ENCODE data around the gene CAPN3.

CAPN3 gene

DNA sequence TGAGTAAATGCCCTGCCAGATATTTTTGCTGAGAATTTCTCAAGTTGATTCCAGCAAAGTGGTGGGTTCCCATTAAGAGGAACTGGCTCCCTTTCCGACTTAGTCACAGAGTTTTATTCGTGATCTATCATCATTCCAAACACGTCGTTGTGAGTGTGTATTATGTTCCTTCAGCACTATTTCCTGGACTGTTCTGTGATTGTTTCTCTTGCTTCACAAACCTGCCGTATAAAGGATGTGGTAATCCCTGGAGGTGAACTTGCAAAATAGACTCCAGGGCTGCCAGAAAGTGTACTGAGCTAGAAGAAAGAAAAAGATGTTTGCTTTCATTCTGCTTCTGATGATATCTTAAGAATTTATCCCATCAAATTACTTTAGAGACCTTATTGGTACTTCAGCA, 14.5 kb upstream of the CAPN3 start:
- H3K27me3 Mint-ChIP-seq: no peaks in the 10 kb centered on the region
- no peaks in the 10 kb centered on the region for H3K9me3 Mint-ChIP-seq
- H3K4me1 Mint-ChIP-seq: no peaks in the 10 kb centered on the region
- DNase-seq (no peak), ATAC-seq (no peak)
- no peaks in the 10 kb centered on the region for H3K36me3 Mint-ChIP-seq (ENCODE audit: low read depth)
- H3K4me3 Mint-ChIP-seq: no peak overlapping the region
- no peak overlapping the region for H3K27ac Mint-ChIP-seq

DNA sequence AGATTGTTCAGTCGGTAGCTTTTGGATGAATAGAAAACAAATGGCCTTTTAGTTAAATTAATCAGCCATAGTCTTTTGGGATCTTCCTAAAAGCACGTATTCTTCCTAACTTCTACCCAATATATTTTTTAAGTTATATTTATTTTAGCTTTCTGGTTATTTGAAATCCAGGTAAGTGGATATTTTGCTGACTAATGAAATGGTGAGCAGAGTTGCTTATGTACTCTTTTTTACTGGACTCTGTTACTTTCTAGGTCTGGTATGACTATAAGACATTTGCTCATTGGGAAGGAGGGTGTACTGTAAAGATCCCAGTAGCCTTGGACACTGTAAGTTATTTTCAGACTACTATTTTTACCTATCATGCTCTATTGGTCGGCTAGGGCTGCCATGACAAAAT, 13.8 kb upstream of the CAPN3 start:
- H3K4me1 Mint-ChIP-seq: no peaks in the 10 kb centered on the region
- no peaks in the 10 kb centered on the region for H3K36me3 Mint-ChIP-seq (ENCODE audit: low read depth)
- DNase-seq: no peak
- H3K27ac Mint-ChIP-seq: no peak overlapping the region
- ATAC-seq: no peak
- H3K9me3 Mint-ChIP-seq: no peaks in the 10 kb centered on the region
- H3K4me3 Mint-ChIP-seq: no peak overlapping the region
- no peaks in the 10 kb centered on the region for H3K27me3 Mint-ChIP-seq

DNA sequence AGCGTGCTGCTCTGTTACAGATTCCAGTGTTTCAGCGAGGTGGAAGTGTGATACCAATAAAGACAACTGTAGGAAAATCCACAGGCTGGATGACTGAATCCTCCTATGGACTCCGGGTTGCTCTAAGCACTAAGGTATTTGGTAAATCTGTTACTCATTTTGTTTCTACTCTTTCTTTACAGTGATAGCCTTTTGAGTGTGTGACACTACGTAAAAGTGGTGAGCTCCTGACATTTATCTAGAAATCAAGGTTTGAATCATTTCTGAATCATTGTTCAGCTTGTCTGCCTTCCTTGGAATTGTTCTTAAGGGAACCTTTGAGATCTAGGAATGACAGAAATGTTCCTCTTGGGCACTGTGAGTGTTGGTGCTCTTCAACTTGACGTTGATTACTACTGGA, 11.2 kb upstream of the CAPN3 start:
- H3K27me3 Mint-ChIP-seq: no peaks in the 10 kb centered on the region
- H3K4me3 Mint-ChIP-seq: no peak overlapping the region
- no peak for ATAC-seq
- H3K36me3 Mint-ChIP-seq (ENCODE audit: low read depth): peaks cover 7% of the 10 kb centered on the region
- no peak for DNase-seq
- no peaks in the 10 kb centered on the region for H3K9me3 Mint-ChIP-seq
- no peaks in the 10 kb centered on the region for H3K4me1 Mint-ChIP-seq
- H3K27ac Mint-ChIP-seq: no peak overlapping the region

DNA sequence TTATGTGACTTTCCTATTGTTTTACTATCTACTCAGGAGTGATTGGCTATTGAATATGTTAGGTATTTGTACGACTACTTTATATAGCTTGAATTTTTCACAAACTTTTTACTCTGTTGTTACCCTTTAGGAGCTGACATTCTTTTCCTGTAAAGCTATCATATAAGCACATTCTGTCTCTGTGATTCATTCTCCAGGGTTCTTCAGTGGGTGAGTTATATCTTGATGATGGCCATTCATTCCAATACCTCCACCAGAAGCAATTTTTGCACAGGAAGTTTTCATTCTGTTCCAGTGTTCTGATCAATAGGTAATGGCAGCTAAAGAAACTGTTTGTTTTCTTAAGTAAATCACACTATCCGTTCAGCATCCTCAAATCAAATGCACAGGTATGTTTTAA, 10.1 kb upstream of the CAPN3 start:
- Mint-ChIP-seq H3K27ac (no peak overlapping the region), H3K4me3 (no peak overlapping the region), H3K27me3 (no peaks in the 10 kb centered on the region), H3K36me3 (ENCODE audit: low read depth) (peaks cover 13% of the 10 kb centered on the region), H3K9me3 (no peaks in the 10 kb centered on the region), H3K4me1 (no peaks in the 10 kb centered on the region)
- DNase-seq: no peak
- no peak for ATAC-seq

DNA sequence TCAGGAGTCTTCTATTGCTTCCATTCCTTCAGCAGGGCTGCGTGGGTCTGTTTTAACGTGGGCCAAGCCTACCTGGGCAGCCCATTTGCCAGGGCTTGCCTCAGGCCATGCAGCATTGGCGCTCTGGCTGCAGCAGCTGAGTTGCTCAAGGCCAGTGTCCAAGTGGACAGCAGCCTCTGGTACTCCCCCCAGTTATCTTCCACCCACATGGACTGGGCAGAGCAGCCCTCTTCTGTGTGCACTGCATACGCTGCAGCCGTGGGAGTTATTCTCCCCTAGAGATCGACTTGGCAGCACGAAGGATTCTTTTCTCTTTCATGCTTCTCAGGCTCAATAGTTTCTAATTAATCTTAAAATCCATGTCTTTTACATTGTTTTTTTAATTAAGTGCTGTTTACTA, 6.9 kb upstream of the CAPN3 start:
- Mint-ChIP-seq H3K4me3 (no peak overlapping the region), H3K9me3 (no peaks in the 10 kb centered on the region), H3K27me3 (no peaks in the 10 kb centered on the region), H3K4me1 (no peaks in the 10 kb centered on the region), H3K36me3 (ENCODE audit: low read depth) (peaks cover 13% of the 10 kb centered on the region), H3K27ac (no peak overlapping the region)
- ATAC-seq: no peak
- DNase-seq: no peak

DNA sequence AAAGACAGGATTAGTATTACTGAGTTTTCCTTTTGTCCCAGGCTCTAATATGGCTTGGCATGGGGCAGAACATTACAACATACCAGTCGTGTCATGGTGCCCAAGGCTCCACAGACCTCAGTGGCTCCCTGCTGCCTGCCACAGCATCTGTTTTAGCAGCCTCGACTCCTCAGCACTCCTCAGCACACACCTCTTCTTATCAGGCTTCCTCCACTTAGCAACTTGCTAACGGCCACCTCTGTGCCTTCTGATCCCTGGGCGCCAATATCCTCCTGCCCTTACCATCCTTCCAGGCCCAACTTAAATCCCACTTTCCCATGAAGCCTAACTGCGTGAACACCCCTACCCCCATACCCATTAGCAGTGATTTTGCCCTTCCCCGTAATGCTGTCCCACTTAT, 6.2 kb upstream of the CAPN3 start:
- H3K27ac Mint-ChIP-seq: no peak overlapping the region
- no peak for ATAC-seq

DNA sequence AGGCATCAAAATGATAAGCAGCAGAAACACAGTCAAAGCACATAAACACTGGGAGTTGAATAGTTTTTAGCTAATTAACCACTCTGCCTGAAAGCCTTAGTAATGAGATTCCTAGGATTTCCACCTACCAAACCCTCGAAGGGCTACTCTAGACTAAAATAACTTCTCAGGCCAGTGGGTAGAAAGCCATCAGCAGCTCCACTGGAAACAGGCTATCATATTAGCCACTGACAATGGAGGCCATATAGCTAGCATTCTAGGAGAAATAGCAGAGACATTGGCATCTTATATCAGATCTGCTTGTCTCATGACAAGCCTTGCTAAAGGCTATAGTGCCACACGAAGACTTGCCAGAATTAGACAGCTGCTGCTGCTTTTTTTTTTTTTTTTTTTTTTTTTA, 4.5 kb upstream of the CAPN3 start:
- Mint-ChIP-seq H3K27ac (no peak overlapping the region), H3K4me1 (no peaks in the 10 kb centered on the region), H3K27me3 (no peaks in the 10 kb centered on the region), H3K9me3 (no peaks in the 10 kb centered on the region), H3K4me3 (no peak overlapping the region), H3K36me3 (ENCODE audit: low read depth) (peaks cover 15% of the 10 kb centered on the region)
- ATAC-seq: no peak
- no peak for DNase-seq

More for the DNA sequence above, 6.2 kb upstream of the CAPN3 start:
- H3K4me3 Mint-ChIP-seq: no peak overlapping the region
- H3K27me3 Mint-ChIP-seq: no peaks in the 10 kb centered on the region
- no peaks in the 10 kb centered on the region for H3K4me1 Mint-ChIP-seq
- H3K9me3 Mint-ChIP-seq: no peaks in the 10 kb centered on the region
- no peak for DNase-seq
- peaks cover 13% of the 10 kb centered on the region for H3K36me3 Mint-ChIP-seq (ENCODE audit: low read depth)

DNA sequence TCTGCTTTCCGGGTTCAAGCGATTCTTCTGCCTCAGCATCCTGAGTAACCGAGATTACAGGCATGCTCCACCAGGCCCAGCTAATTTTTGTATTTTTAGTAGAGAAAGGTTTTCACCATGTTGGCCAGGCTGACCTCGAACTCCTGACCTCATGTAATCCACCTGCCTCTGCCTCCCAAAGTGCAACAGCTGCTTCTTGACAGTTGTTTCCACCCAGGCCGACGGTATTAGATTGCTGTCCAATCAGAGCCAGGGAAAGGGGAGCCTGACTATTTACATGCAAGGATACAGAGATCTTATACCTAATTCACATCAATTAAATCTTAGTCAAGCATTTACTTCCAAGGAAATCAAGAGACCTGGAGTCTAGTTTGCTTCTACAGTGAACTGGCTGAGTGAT, 4.0 kb upstream of the CAPN3 start:
- ATAC-seq (no peak), DNase-seq (no peak)
- no peaks in the 10 kb centered on the region for H3K4me1 Mint-ChIP-seq
- no peak overlapping the region for H3K27ac Mint-ChIP-seq
- peaks cover 15% of the 10 kb centered on the region for H3K36me3 Mint-ChIP-seq (ENCODE audit: low read depth)
- no peak overlapping the region for H3K4me3 Mint-ChIP-seq
- H3K27me3 Mint-ChIP-seq: no peaks in the 10 kb centered on the region
- no peaks in the 10 kb centered on the region for H3K9me3 Mint-ChIP-seq

DNA sequence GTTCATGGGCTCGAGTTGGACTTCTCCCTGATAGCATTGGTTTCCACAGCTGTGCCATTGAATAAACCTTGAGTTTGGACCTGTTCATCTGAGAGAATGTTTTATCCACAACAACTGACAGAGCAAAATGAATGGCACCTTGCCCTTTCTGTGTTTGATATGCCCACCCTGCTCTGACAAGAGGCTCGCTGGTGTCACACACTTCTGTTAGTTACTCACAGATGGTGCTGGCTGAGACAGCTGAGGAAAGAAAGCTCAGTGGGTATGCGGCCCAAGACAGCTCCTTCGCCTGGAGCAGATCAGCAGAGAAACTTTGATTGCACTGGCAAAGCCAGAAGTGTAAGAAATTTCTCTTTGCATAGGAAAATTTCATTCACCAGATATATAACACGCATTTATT, 2.5 kb upstream of the CAPN3 start:
- no peak overlapping the region for H3K27ac Mint-ChIP-seq
- H3K4me3 Mint-ChIP-seq: no peak overlapping the region
- H3K27me3 Mint-ChIP-seq: no peaks in the 10 kb centered on the region
- H3K4me1 Mint-ChIP-seq: no peaks in the 10 kb centered on the region
- DNase-seq: no peak
- H3K36me3 Mint-ChIP-seq (ENCODE audit: low read depth): peaks cover 11% of the 10 kb centered on the region
- ATAC-seq: no peak
- H3K9me3 Mint-ChIP-seq: no peaks in the 10 kb centered on the region

DNA sequence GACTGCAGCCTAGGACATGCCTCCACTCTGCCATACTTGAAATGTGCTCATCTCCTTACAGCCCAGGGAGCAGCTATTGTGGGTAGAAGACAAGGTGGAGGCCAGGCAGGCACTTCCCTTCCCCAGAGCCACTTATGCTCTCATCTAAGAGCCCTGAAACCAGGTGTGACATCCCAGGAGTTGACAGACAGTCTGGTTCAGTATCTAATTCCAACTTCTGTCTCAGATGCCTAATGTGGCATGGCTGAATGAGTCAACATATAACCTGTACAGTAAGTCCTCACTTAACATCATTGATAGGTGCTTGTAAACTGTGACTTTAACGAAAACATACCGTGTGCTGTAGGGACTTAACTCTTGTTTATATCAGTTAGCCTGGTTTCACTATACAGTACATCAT, 1.2 kb upstream of the CAPN3 start:
- Mint-ChIP-seq H3K27me3 (no peaks in the 10 kb centered on the region), H3K27ac (no peak overlapping the region), H3K4me1 (no peaks in the 10 kb centered on the region), H3K36me3 (ENCODE audit: low read depth) (peaks cover 7% of the 10 kb centered on the region), H3K9me3 (no peaks in the 10 kb centered on the region), H3K4me3 (no peak overlapping the region)
- ATAC-seq (no peak), DNase-seq (no peak)

DNA sequence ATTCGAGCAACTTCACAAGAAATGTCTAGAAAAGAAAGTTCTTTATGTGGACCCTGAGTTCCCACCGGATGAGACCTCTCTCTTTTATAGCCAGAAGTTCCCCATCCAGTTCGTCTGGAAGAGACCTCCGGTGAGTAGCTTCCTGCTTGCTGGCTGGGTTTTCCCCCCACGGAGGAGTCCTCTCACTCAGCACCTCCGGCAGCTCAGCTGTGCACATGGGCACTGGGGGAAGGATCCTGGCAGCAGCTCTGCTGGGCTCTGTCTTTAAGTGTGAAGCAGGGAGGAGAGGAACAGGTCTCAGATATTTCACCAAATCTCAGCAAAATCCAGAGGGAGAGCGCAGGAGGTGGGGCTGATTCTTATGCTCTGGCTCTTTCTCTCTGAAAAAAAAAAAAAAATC, 684 bp downstream of the CAPN3 start:
- Mint-ChIP-seq H3K9me3 (no peaks in the 10 kb centered on the region), H3K4me3 (no peak overlapping the region), H3K27ac (no peak overlapping the region), H3K36me3 (ENCODE audit: low read depth) (peaks cover 2% of the 10 kb centered on the region), H3K27me3 (no peaks in the 10 kb centered on the region), H3K4me1 (no peaks in the 10 kb centered on the region)
- ATAC-seq: no peak
- DNase-seq: no peak

DNA sequence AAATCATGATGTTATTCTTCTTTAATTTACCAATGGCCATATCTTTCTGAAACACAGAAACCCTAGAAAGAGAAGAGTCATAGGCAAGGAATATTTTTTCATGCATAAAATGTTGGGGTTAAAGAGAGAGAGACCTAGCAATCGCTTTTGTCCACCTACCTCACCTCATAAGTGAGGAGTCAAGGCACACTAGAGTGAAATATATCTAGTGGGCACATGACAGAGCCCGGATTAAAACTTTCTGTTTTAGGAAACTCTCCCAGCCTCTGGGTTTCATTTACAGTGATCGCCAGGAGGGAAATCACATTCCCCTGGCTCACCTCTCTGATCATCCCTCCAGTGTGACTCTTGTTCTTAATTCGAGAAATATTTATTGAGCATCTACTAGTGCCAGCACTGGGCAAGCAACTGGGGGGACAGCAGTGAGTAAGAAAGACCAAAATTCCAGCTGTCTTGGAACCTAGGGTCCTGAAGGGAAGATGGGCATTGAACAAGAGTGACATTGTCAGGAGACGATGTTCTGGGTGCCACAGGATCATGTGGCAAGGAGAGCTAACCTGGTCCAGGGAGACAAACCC, 1.3 kb downstream of the CAPN3 start:
- ATAC-seq: no peak
- H3K4me1 Mint-ChIP-seq: no peaks in the 10 kb centered on the region
- H3K9me3 Mint-ChIP-seq: no peaks in the 10 kb centered on the region
- peaks cover 2% of the 10 kb centered on the region for H3K36me3 Mint-ChIP-seq (ENCODE audit: low read depth)
- no peak for DNase-seq
- H3K27me3 Mint-ChIP-seq: no peaks in the 10 kb centered on the region
- H3K27ac Mint-ChIP-seq: no peak overlapping the region
- H3K4me3 Mint-ChIP-seq: no peak overlapping the region

DNA sequence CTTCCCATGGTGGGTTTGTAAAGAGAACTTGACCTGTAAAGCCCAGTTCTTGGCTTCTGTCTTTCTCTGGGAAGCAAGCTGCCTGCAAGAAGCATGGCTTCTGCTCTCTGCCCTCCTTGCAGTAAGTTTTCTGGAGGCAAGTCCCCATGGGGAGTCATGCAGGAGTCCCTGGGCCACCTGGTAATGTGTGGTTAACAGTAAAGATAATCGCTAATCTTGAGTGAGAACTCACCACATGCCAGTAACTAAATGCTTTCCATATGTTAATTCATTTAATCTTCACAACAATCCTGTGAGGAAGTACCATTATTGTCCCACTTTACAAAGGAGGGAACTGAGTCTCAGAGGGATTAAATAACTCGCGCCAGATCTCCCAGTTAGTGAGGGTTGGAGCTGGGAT, 4.2 kb downstream of the CAPN3 start:
- H3K36me3 Mint-ChIP-seq (ENCODE audit: low read depth): peaks cover 2% of the 10 kb centered on the region
- no peak for DNase-seq
- no peaks in the 10 kb centered on the region for H3K9me3 Mint-ChIP-seq
- no peaks in the 10 kb centered on the region for H3K4me1 Mint-ChIP-seq
- H3K27ac Mint-ChIP-seq: no peak overlapping the region
- no peaks in the 10 kb centered on the region for H3K27me3 Mint-ChIP-seq
- ATAC-seq: no peak
- no peak overlapping the region for H3K4me3 Mint-ChIP-seq

DNA sequence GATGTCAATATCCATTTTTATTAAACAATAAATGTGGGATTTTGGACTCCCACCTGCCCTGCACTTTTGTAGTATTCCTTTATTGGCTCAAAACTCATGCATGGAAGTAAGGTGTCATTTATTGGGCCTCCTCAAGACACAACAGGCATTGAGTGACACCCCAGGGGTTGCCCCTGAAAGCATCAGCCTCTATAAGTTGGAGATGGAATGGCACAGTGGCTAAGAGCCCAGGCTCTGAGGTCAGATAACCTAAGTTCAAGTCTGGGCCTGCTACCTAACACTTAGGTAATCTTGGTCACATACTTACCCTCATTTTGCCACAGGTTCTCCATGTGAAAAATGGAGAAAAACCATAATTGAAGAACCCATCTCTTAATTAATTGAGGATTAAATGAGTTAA, 4.6 kb downstream of the CAPN3 start:
- ATAC-seq (no peak), DNase-seq (no peak)
- H3K36me3 Mint-ChIP-seq (ENCODE audit: low read depth): peaks cover 3% of the 10 kb centered on the region
- no peaks in the 10 kb centered on the region for H3K9me3 Mint-ChIP-seq
- H3K4me1 Mint-ChIP-seq: no peaks in the 10 kb centered on the region
- H3K27me3 Mint-ChIP-seq: no peaks in the 10 kb centered on the region
- H3K27ac Mint-ChIP-seq: no peak overlapping the region
- no peak overlapping the region for H3K4me3 Mint-ChIP-seq

DNA sequence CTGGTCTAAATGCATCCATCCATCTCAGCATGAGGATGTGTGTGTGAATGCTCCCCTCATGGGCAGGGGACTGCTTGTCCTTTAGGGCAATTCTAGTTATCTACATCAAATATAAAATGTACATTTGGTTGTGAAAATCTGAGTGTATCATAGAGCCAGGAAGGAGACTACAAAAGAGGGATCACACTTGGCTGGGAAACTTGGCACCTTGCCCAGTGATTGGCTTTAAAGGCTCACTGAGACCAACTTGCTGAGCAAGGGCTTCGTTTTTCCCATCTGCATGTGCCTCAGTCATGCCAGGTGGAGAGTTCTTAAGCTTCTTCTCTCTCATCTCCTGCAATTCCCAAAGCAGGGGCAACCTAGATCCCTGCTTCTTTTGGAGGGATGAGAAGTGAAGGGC, 5.2 kb downstream of the CAPN3 start:
- no peak for ATAC-seq
- no peaks in the 10 kb centered on the region for H3K27me3 Mint-ChIP-seq
- no peaks in the 10 kb centered on the region for H3K4me1 Mint-ChIP-seq
- no peaks in the 10 kb centered on the region for H3K9me3 Mint-ChIP-seq
- no peak overlapping the region for H3K4me3 Mint-ChIP-seq
- no peak overlapping the region for H3K27ac Mint-ChIP-seq
- H3K36me3 Mint-ChIP-seq (ENCODE audit: low read depth): peaks cover 1% of the 10 kb centered on the region
- no peak for DNase-seq

DNA sequence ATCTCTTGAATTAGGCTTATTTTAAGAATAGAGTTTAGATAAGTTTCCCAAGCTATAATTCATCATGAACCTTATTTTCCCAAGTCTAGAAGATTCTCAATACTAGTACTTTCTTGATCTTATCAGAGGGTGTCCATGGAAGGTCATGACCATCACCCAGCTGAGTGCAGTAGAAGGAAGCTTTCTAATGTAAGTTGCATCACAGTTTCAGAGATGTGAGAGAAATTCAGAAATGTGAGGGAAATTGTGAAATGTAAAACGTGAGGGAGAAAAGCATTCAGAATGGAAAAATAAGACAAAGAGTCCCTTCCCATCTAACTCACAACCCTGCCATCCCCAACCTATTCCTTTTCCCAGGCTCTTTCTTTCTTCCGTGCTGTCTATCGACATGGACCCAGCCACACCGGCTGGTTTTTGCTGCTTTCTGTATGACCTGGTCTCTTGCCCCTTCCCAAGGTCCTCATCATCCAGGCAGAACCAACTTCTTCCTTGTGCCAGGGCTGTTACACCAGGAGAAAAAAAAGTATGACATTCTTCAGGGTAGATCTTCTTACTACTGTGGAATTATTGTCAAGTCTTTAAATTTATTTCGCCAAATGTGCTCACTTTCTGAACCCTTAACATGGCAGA, 6.7 kb downstream of the CAPN3 start:
- Mint-ChIP-seq H3K4me3 (no peak overlapping the region), H3K27me3 (no peaks in the 10 kb centered on the region), H3K4me1 (no peaks in the 10 kb centered on the region), H3K36me3 (ENCODE audit: low read depth) (peaks cover 1% of the 10 kb centered on the region), H3K9me3 (no peaks in the 10 kb centered on the region), H3K27ac (no peak overlapping the region)
- DNase-seq (no peak), ATAC-seq (no peak)

All from activated naive CD8-positive, alpha-beta T cell treated with anti-CD3 and anti-CD28 coated beads, Interleukin-2, amount 50 U/mL, for 24 hours (primary cell).